GM19468 (cell line): ENCODE results near the gene MAOA.
"Not testable (repeated sequence)": the region's sequence is repeated elsewhere in the genome, so short reads cannot be mapped to it uniquely, and the experiment has no call there.

ENCODE experiments used
- ATAC-seq: cut with Tn5 transposase; IDR thresholded peaks from one replicate; pipeline ENCODE4 v1.9.1; 2021; ENCODE audit warnings: mild to moderate bottlenecking, moderate library complexity, moderate number of reproducible peaks; ENCODE audit not compliant: unreplicated experiment; ENCODE audit errors: extremely low read depth

Gene MAOA

DNA sequence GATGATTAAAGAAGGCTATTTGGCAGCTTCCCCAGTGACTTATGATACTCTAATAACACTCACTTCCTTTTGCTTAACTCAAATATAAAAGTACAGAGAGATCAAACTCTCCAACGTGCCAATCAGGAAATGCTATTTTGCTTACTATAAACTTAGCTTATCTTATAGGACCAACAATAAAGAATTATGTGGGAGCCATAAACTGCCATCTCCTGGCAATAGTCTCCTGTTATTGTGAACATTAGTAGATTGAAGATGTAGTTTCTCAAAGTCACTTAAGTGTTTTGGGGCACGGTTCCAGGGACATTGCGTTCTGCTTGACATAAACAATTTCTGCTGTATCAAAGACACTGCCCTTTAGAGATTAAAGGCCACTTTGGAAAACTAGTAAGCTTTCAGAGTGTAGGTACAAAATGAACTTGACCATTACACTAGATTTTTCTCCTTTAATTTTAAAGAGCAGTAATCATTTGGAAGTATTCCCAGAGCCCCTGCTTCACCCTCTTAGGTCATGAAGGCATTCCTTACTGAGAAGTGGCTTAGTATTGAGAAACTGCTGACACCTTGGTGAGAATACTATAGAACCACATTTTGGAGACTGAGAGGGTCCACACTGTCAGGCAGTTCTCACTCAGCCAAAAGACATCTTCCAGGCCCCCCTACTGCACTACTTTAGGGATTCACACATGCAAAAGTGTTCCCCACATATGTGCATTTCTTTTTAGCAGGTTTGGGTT, 51.9 kb downstream of the MAOA start:
- ATAC-seq: no peak

GRCh38 chrX:43716144-43716543, 60.0 kb downstream of the MAOA start:
- no peak for ATAC-seq

- ATAC-seq: no peak
These were observed 60.6 kb downstream of the MAOA start for GRCh38 chrX:43716696-43717095.

GRCh38 chrX:43717161-43717560, 61.1 kb downstream of the MAOA start:
- ATAC-seq: no peak

- ATAC-seq: no peak
These were observed 62.0 kb downstream of the MAOA start for GRCh38 chrX:43718081-43718480.

- no peak for ATAC-seq
These were observed 62.4 kb downstream of the MAOA start for GRCh38 chrX:43718546-43718945.

- no peak for ATAC-seq
These were observed 62.9 kb downstream of the MAOA start for GRCh38 chrX:43718956-43719355.

- no peak for ATAC-seq
These were observed 64.0 kb downstream of the MAOA start for GRCh38 chrX:43720082-43720481.

GRCh38 chrX:43720961-43721360, 64.9 kb downstream of the MAOA start:
- ATAC-seq: no peak

DNA sequence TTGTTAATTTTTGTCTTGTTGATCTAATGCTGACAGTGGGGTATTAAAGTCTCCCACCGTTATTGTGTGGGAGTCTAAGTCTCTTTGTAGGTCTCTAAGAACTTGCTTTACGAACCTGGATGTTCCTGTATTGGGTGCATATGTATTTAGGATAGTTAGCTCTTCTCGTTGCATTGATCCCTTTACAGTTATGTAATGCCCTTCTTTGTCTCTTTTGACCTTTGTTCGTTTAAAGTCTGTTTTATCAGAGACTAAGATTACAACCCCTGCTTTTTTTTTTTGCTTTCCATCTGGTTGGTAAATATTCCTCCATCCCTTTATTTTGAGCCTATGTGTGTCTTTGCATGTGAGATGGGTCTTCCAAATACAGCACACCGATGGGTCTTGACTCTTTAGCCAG, 69.1 kb downstream of the MAOA start:
- not testable (repeated sequence) for ATAC-seq

DNA sequence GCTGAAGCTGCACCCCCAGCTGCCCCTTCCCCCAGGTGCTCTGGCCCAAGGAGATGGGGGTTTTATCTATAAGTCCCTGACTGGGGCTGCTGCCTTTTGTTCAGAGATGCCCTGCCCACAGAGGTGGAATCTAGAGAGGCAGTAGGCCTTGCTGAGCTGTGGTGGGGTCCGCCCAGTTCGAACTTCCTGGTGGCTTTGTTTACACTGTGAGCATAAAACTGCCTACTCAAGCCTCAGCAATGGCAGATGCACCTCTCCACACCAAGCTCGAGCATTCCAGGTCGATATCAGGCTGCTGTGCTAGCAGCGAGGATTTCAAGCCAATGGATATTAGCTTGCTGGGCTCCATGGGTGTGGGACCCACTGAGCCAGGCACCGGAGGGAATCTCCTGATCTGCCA, 71.2 kb downstream of the MAOA start:
- ATAC-seq: not testable (repeated sequence)

DNA sequence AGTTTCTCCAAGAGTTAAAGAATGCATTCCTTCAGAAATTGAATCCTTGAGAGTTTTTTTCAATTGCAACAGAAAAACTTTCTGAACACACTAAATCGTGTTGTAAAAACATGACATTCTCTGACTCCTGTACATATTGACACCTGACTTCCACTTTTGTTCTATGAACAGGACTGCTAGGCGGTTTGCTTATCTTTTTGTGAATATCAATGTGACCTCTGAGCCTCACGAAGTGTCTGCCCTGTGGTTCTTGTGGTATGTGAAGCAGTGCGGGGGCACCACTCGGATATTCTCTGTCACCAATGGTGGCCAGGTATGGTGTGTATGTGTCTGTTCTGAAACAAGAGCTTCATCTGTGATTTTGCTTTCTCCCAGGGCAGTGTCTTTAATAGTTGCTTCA, 71.9 kb downstream of the MAOA start:
- no peak for ATAC-seq

- ATAC-seq: no peak
These were observed 72.9 kb downstream of the MAOA start for GRCh38 chrX:43728966-43729365.

GRCh38 chrX:43731086-43731485, 75.0 kb downstream of the MAOA start:
- no peak for ATAC-seq

DNA sequence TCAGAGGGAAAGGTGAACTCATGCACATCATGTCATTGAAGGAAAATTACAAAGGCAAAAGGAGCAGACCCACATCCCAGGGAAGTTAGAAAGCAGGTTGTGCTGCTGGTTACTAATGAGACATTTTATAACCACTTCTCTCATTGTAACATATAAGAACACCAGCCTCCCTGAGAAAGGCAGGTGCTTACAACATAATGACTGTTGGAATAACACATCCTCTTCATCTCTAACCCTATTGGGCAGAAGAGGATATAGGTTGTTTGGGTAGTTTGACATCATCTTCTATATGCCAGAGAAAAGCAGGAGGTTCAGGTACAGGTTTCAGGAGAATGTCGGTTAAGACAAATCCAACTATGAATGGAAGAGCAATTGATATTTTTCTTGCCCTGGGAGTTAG, 77.6 kb downstream of the MAOA start:
- no peak for ATAC-seq

GRCh38 chrX:43734444-43734843, 78.3 kb downstream of the MAOA start:
- no peak for ATAC-seq

- no peak for ATAC-seq
These were observed 79.4 kb downstream of the MAOA start for GRCh38 chrX:43735534-43735933.

DNA sequence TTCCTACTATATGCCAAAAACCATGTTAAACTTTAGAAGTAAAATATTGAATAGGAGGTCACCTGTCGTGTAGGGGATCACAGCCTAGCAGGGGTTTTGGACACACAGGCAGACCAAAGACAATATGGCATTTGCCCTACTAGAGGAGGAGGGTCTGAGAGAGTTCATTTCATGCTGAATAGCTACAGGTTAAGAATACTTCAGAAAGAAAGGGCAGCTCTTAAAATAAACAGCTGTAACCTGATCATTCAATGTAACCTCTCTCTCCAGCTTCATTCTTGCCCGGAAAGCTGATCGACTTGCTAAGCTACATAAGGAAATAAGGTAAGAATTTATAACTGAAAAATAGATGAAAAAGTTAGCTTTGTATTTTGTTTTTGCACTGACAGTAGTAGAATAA, 79.9 kb downstream of the MAOA start:
- no peak for ATAC-seq

DNA sequence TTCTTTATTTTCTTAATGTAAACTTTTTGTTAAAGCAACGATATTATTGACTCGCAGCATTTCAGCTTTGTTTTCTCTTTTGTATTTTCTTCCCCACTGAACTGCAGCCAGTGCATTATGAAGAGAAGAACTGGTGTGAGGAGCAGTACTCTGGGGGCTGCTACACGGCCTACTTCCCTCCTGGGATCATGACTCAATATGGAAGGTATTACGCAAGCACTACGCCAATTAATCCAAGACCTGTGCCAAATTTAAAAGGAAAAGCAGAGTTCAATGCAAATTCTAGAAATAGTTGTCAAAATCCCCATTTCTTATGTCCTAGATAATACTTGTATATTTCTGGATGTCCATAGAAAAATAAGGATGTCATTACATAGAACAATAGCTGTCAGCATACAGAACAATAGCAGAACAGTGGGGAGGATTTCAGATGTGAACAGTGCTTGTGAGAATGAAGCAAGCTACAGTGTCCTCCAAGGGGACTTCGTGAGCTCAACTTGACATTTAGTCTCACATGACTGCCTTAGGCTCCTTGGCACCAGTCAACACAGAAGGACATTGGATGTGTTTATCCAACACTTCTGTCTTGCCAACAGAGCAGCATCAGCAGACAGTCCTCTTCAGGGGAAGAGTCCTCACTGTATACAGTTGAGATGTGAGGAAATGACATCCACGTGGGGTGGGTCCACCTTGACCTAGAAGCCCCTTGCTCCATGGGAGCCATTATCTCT, 85.9 kb downstream of the MAOA start:
- ATAC-seq: no peak

DNA sequence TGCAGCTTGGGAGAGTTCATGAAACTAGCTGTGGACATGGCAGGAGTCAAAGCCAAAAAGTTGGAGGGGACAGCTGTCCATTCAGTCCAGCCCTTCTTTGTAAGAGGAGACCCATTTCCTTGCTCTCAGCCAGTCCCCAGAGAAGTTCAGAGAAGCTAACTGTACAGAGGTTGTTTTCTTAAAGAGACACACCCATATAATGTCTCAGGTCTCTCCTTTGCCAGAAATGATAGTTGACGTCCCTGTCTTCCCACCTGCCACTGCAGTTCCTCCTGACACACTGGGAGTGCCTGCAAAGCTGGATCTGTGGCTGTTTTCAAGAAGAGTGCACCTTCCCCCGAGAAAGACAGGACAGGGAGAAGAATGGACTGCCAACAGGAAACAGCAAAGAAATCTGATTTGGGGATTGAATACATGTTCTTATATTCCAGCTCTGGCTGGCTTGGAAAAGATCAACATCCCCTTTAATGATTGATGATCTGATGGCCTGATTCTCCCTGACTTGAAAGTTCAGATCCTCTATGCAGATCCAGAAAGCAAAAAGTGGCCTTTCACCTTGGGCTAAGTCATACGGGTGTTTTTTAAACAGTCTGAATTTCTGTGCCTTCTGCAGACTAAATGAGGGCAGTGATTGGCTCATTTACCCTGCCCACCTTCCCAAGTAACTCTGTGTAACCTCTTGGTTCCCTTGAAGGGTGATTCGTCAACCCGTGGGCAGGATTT, 87.2 kb downstream of the MAOA start:
- no peak for ATAC-seq

GRCh38 chrX:43744284-43744683, 88.2 kb downstream of the MAOA start:
- ATAC-seq: no peak
